HUES48 (cell line): Measurements from ENCODE around the gene GXYLT1.

Experiments used
- H3K27ac ChIP-seq: one replicate; pipeline ENCODE4 v1.7.0; 2013; ENCODE audit warnings: low read depth, low read length, inconsistent platforms
- H3K27me3 ChIP-seq: 2 replicates; pipeline ENCODE4 v1.6.1; 2013; ENCODE audit warnings: mild to moderate bottlenecking, low read length; ENCODE audit not compliant: control insufficient read depth, insufficient read depth
- H3K36me3 ChIP-seq: 2 replicates; pipeline ENCODE4 v1.6.1; 2013; ENCODE audit warnings: low read length; ENCODE audit not compliant: control insufficient read depth, insufficient read depth
- H3K4me1 ChIP-seq: 2 replicates; pipeline ENCODE4 v1.6.1; 2013; ENCODE audit warnings: mild to moderate bottlenecking, low read length; ENCODE audit not compliant: control insufficient read depth, insufficient read depth
- H3K4me3 ChIP-seq: 2 replicates; pipeline ENCODE4 v1.5.1; 2013; ENCODE audit warnings: mild to moderate bottlenecking, low read depth, low read length
- H3K9ac ChIP-seq: 2 replicates; pipeline ENCODE4 v1.6.1; 2013; ENCODE audit warnings: mild to moderate bottlenecking, low read depth, low read length, moderate library complexity
- H3K9me3 ChIP-seq: 2 replicates; pipeline ENCODE4 v1.6.1; 2013; ENCODE audit warnings: low read length; ENCODE audit not compliant: control insufficient read depth, insufficient read depth

Gene GXYLT1

DNA sequence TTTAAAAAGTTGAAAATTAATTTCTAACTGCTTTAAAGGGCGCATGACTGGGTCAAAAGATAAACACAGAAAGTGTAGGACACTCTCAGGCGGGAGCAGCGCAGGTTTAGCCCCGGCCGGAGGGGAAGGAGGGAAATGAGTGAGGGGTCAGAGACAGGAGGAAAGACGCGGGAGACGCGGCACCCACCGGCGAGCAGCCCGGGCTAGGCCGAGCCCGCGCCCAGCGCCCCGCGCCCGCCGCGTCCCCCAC lies 591 bp downstream of the GXYLT1 start:
- no peaks in the 10 kb centered on the region for H3K9me3 ChIP-seq
- peaks cover 24% of the 10 kb centered on the region for H3K4me1 ChIP-seq
- peak overlapping the region; percentile 74 for H3K4me3 ChIP-seq
- H3K27me3 ChIP-seq: peaks cover 21% of the 10 kb centered on the region
- peak overlapping the region; percentile 72 for H3K9ac ChIP-seq
- peak overlapping the region; percentile 86 for H3K27ac ChIP-seq
- H3K36me3 ChIP-seq: no peaks in the 10 kb centered on the region

DNA sequence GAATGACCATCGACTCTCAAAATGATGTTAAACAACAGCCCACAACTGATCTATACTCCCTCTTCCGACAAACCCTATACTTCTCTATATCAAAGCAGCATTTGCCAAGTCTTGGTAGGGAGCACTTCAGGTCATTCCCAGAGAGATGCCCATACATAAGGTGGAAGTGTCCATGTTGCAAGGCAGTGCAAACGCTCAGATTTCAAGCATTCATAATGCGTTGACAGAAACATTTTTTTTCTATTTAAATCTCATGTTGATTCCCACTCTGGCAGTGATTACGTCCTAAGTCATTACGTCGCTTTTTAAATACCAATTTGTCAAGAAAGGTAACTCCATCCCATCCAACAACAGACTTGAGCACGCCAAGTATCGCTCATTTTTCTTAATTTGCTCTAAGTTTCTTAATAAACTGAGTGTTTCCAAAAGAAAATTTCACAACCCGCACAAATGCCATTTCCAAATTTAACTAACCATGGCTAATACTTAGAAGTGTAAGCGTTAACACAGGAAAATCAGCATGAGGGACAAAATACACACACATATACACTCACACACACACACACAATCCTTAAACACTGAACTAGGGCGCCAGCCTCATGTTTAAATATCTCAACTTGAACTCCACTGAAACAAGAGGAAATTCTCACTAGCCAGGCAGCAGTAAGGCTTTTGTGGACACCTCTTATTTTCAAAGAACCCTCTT lies 1.1 kb downstream of the GXYLT1 start:
- peaks cover 24% of the 10 kb centered on the region for H3K4me1 ChIP-seq
- H3K9me3 ChIP-seq: no peaks in the 10 kb centered on the region
- peak overlapping the region; percentile 72 for H3K9ac ChIP-seq
- peaks cover 21% of the 10 kb centered on the region for H3K27me3 ChIP-seq
- H3K27ac ChIP-seq: no peak overlapping the region
- H3K4me3 ChIP-seq: peak overlapping the region; percentile 74
- H3K36me3 ChIP-seq: no peaks in the 10 kb centered on the region

DNA sequence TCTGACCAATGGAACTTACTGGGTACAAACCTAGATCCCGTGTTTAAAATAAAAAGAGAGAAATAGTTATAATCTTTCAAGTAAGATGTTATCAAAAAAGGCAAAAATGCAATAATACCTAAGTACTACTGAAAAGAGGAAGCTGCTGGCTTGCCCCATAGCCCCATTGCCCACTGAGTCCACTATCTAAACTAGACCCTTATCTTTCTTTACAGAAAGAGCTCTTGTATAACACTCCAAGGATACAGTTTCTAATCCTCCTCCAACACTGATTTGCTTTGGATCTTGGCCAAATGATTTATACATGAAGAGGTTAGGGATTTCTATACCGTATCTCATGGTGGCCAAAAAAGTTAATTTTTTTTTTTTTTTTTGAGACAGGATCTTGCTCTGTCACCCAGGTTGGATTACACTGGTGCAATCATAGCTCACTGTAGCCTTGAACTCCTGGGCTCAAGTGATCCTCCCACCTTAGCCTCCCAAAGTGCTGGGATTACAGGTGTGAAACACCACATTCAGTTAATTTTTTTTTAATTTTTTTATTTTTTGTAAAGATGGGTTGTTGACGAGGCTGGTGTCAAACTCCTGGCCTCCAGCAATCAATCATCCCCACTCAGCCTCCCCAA lies 2.6 kb downstream of the GXYLT1 start:
- peaks cover 21% of the 10 kb centered on the region for H3K27me3 ChIP-seq
- no peaks in the 10 kb centered on the region for H3K36me3 ChIP-seq
- no peak overlapping the region for H3K4me3 ChIP-seq
- H3K9me3 ChIP-seq: no peaks in the 10 kb centered on the region
- no peak overlapping the region for H3K27ac ChIP-seq
- H3K9ac ChIP-seq: no peak overlapping the region
- peaks cover 24% of the 10 kb centered on the region for H3K4me1 ChIP-seq

DNA sequence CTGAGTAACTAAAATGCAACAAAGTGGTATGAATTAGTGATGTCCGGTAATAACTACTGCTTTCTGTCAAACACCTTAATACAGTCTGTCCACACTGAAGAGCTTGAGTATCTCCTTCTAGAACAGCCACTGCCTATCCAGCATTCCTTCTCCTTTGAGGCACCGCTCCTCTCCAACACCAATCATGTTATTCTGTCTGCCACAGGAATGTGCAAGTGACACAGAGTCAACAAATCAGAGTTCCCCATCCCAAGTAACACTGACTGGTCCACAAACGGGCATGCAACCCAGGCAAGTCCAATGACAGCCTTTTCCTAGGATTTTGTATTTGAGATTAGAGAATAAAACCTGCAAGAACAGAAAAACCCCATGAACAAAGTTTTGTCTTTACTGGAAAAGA lies 3.8 kb downstream of the GXYLT1 start:
- Histone ChIP-seq H3K9ac (no peak overlapping the region), H3K4me1 (peaks cover 19% of the 10 kb centered on the region), H3K36me3 (no peaks in the 10 kb centered on the region), H3K27ac (no peak overlapping the region), H3K27me3 (peaks cover 18% of the 10 kb centered on the region), H3K9me3 (no peaks in the 10 kb centered on the region), H3K4me3 (no peak overlapping the region)

DNA sequence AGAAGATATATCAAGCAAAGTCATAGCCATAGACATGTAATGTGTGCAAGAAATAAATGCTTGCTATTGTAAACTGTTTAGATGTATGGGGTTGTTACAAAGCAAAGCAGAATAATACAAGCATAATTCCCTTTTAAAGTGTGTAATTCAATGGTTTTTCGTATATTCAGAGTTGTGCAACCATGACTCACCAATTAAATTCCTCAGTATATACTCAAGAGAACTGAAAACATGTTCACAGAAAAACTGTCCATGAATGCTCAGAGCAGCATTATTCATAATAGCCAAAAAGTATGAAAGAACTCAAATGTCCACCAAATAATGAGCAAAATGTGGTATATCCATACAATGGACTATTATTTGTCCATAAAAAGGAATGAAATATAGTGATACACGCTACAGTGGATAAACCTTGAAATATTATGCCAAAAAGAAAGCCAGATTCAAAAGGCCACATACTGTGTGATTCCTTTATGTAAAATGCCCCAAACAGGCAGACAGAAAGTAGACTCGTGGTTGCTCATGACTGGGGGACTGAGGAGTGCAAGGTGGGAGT lies 9.3 kb downstream of the GXYLT1 start:
- H3K4me3 ChIP-seq: no peak overlapping the region
- no peak overlapping the region for H3K27ac ChIP-seq
- no peaks in the 10 kb centered on the region for H3K27me3 ChIP-seq
- no peaks in the 10 kb centered on the region for H3K9me3 ChIP-seq
- H3K9ac ChIP-seq: no peak overlapping the region
- H3K36me3 ChIP-seq: no peaks in the 10 kb centered on the region
- H3K4me1 ChIP-seq: no peaks in the 10 kb centered on the region

DNA sequence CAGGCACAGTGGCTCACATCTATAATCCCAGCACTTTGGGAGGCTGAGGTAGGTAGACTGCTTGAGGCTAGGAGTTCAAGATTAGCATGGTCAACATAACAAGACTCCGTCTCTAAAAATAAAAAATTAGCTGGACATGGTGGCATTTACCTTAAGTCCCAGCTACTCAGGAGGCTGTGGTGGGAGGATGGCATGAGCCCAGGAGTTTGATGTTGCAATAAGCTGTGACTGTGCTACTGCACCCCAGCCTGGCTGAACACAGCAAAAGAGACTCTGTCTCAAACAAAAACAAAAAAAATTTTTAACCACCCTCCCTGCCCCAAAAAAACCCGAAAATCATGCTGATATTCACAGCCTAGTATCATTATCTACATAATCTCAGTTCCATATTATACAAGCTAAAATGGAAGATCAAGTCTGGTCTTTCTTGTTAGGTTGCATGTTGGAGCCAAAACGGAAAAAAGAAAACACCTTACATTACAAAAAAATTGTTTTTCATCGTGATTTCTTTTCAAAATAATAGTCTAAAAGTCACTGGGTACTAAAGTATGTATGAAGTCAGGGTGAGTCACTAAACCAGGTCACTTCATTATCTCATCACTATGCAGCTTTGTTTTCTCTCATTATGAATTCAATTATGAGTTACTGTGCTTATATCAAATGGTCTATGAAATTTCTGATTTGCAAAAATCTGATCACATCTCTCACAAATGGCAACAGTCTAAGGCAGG lies 13.8 kb downstream of the GXYLT1 start:
- Histone ChIP-seq H3K36me3 (no peaks in the 10 kb centered on the region), H3K27ac (no peak overlapping the region), H3K27me3 (no peaks in the 10 kb centered on the region), H3K4me1 (peaks cover 16% of the 10 kb centered on the region), H3K4me3 (no peak overlapping the region), H3K9me3 (no peaks in the 10 kb centered on the region), H3K9ac (no peak overlapping the region)

DNA sequence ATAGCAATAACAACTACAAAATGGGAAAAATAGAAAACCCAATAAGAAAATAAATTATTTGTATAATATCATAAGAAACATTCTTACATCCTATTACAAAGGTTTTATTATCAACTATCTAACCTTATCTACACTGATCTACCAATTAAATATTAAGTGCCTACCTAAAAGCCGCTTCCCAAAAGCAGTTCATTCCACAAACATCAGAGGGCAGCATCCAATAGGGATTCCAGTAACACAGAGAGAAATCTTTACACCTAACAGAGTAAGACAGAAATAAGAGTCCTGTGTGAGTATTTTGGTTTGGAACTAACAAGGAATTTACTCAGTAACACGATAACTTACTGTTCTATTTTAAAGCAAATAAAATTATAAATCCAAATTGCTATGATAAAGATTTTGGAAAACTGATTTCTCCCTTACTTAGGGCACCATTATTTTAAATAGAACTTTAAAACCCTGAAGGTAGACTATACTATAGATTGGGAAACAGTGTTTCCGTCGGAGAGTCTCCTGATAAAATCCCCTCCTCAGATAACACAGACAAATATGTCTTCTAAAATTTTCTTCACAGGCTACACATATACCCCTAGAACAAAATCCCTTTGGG lies 15.0 kb downstream of the GXYLT1 start:
- H3K9me3 ChIP-seq: no peaks in the 10 kb centered on the region
- H3K27me3 ChIP-seq: no peaks in the 10 kb centered on the region
- H3K9ac ChIP-seq: no peak overlapping the region
- H3K4me1 ChIP-seq: peaks cover 27% of the 10 kb centered on the region
- no peak overlapping the region for H3K4me3 ChIP-seq
- no peak overlapping the region for H3K27ac ChIP-seq
- no peaks in the 10 kb centered on the region for H3K36me3 ChIP-seq

DNA sequence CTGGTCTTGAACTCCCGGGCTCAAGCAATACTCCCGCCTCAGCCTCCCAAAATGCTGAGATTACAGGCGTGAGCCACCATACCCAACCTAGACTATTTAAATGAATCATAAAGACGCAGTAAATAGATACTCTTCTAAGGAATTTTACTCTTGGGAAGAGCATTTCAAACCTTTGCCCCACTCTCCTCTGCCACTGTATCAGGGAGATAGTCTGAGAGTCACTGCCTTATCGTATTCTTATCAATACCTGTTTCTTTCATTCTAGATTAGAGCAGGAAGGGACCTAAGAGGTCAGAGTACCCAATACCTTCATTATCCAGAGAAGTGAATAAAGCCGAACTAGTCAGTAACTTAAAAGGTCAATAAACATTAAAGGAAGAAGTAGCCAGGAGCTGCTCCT lies 15.8 kb downstream of the GXYLT1 start:
- Histone ChIP-seq H3K36me3 (no peaks in the 10 kb centered on the region), H3K27ac (no peak overlapping the region), H3K9me3 (no peaks in the 10 kb centered on the region), H3K4me3 (no peak overlapping the region), H3K4me1 (peaks cover 31% of the 10 kb centered on the region), H3K27me3 (no peaks in the 10 kb centered on the region), H3K9ac (no peak overlapping the region)

DNA sequence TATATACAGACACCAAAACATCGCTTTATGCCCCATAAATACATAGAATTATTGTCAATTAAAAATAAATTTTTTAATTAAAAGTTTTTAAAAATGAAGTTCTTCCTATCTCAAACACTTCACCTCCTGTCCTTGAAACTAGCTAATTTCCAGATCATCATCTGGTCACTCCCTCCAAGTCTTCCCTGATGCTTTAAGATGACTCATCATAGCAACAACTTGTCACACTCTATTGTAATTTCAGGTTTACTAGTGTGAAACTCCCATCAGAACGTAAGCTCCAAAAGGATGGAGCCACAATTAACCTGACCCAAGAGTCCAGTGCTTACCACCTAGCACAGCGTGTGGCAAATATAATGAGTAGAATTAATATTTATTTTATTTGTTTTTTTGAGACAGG lies 16.3 kb downstream of the GXYLT1 start:
- H3K4me1 ChIP-seq: peaks cover 34% of the 10 kb centered on the region
- H3K36me3 ChIP-seq: no peaks in the 10 kb centered on the region
- no peak overlapping the region for H3K9ac ChIP-seq
- no peaks in the 10 kb centered on the region for H3K9me3 ChIP-seq
- no peaks in the 10 kb centered on the region for H3K27me3 ChIP-seq
- no peak overlapping the region for H3K4me3 ChIP-seq
- H3K27ac ChIP-seq: no peak overlapping the region

DNA sequence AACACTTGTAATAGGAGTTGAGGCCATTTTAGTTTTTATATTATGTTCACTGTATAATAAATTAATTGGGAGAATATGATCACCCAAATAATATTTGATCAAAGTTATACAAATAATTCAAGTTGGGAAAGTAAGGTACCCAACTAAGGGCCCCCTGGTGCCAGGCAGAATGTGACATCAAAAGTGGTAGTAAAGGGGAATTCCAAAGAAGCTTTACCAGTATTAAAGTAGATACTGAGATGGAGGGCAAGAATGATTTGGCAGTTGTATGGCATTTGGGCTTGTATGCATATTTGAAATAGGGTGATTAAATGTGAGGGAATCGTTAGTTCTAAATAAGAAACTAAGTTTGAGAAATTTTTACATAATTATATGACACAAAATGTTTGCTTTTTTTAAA lies 17.7 kb downstream of the GXYLT1 start:
- no peak overlapping the region for H3K27ac ChIP-seq
- H3K36me3 ChIP-seq: no peaks in the 10 kb centered on the region
- H3K9me3 ChIP-seq: no peaks in the 10 kb centered on the region
- H3K4me3 ChIP-seq: no peak overlapping the region
- no peak overlapping the region for H3K9ac ChIP-seq
- peaks cover 34% of the 10 kb centered on the region for H3K4me1 ChIP-seq
- no peaks in the 10 kb centered on the region for H3K27me3 ChIP-seq

DNA sequence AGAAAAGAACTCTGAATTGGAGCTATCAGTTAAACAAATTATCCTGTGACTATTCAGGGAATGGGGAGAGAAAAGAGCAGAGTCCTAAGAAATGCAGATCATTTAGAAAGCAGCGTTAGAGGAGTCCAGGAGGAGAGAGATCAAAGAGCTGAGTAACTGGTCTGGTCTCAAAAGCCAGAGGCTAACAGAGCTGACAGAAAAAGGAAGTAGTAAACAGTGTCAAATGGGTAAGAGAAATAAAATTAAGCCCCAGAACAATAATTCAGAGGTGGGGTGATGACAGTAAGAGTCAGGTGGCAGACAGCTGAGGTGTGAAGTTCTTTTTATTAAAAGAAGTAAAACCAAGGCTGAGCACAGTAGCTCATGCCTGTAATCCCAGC lies 19.3 kb downstream of the GXYLT1 start:
- no peak overlapping the region; the same call in 1 of the 2 replicates for H3K4me3 ChIP-seq
- H3K36me3 ChIP-seq: no peaks in the 10 kb centered on the region
- no peaks in the 10 kb centered on the region for H3K27me3 ChIP-seq
- H3K4me1 ChIP-seq: peaks cover 34% of the 10 kb centered on the region
- H3K27ac ChIP-seq: peak overlapping the region; percentile 56
- H3K9me3 ChIP-seq: no peaks in the 10 kb centered on the region
- no peak overlapping the region for H3K9ac ChIP-seq
